Parathyroid adenoma (tissue), 2 donors: ENCODE results near the gene KLF3.

Experiments
- H2AFZ ChIP-seq: fragments of 300-600 bp; sonication (generic); one replicate; pipeline ENCODE4 v1.7.0; 2017; ENCODE audit warnings: antibody characterized with exemption, mild to moderate bottlenecking
- H3K27ac ChIP-seq: fragments of 300-600 bp; sonication (generic); one replicate; pipeline ENCODE4 v1.7.0; 2017
- H3K27me3 ChIP-seq: fragments of 300-600 bp; sonication (generic); one replicate; pipeline ENCODE4 v1.7.0; 2017; ENCODE audit warnings: low read length; ENCODE audit not compliant: control insufficient read depth, insufficient read depth
- H3K36me3 ChIP-seq: fragments of 300-600 bp; sonication (generic); one replicate; pipeline ENCODE4 v1.7.0; 2017; ENCODE audit warnings: low read length; ENCODE audit not compliant: control insufficient read depth, insufficient read depth
- H3K4me1 ChIP-seq: fragments of 300-600 bp; sonication (generic); one replicate; pipeline ENCODE4 v1.7.0; 2017; ENCODE audit warnings: control low read depth
- H3K4me2 ChIP-seq: fragments of 300-600 bp; sonication (generic); one replicate; pipeline ENCODE4 v1.7.0; 2017; ENCODE audit warnings: low read length
- H3K4me3 ChIP-seq: fragments of 300-600 bp; sonication (generic); one replicate; pipeline ENCODE4 v1.7.0; 2017; ENCODE audit warnings: low read depth, low read length
- H3K79me2 ChIP-seq: fragments of 300-600 bp; sonication (generic); one replicate; pipeline ENCODE4 v1.7.0; 2017; ENCODE audit warnings: control low read depth
- H3K9ac ChIP-seq: fragments of 300-600 bp; sonication (generic); one replicate; pipeline ENCODE4 v1.7.0; 2017; ENCODE audit warnings: mild to moderate bottlenecking
- H3K9me3 ChIP-seq: fragments of 300-600 bp; sonication (generic); one replicate; pipeline ENCODE4 v1.7.0; 2017; ENCODE audit warnings: low read length; ENCODE audit not compliant: control insufficient read depth
- CTCF ChIP-seq: fragments of 300-600 bp; sonication (generic); IDR thresholded peaks from one replicate; pipeline ENCODE4 v1.7.0; 2017; ENCODE audit warnings: antibody characterized with exemption, mild to moderate bottlenecking
- donor health status: primary hyperparathyroidism.

Gene KLF3

GRCh38 chr4:38663801-38664705 lies at the start of gene KLF3:
TSS of gene KLF3 (plus strand) at chr4:38664199. CDS start at chr4:38680626, 16,427 bp downstream.
- Histone ChIP-seq H3K9me3 (no peaks in the 10 kb centered on the region), H3K4me3 (peak within 1 kb of the TSS; percentile 94), H2AFZ (peak within 1 kb of the TSS; percentile 69), H3K36me3 (no peaks in the 10 kb centered on the region), H3K27ac (peak within 1 kb of the TSS; percentile 97), H3K4me1 (peaks cover 2% of the 10 kb centered on the region), H3K9ac (peak within 1 kb of the TSS; percentile 61), H3K27me3 (no peaks in the 10 kb centered on the region), H3K79me2 (peaks cover 21% of the 10 kb centered on the region), H3K4me2 (peak within 1 kb of the TSS; percentile 93)
- TF ChIP-seq CTCF: no peak

- no peak overlapping the region for H3K4me2 ChIP-seq
- H3K79me2 ChIP-seq: no peaks in the 10 kb centered on the region
- no peak for TF ChIP-seq CTCF
- H2AFZ ChIP-seq: no peak overlapping the region
- H3K4me1 ChIP-seq: peaks cover 6% of the 10 kb centered on the region
- no peak overlapping the region for H3K4me3 ChIP-seq
- no peaks in the 10 kb centered on the region for H3K36me3 ChIP-seq
- H3K9ac ChIP-seq: no peak overlapping the region
- H3K27ac ChIP-seq: no peak overlapping the region
- no peaks in the 10 kb centered on the region for H3K9me3 ChIP-seq
- H3K27me3 ChIP-seq: no peaks in the 10 kb centered on the region
These were observed 49.8 kb upstream of the KLF3 start for GRCh38 chr4:38614231-38614630.

- Histone ChIP-seq H3K9ac (no peak overlapping the region), H3K79me2 (no peaks in the 10 kb centered on the region), H3K27ac (no peak overlapping the region), H3K27me3 (no peaks in the 10 kb centered on the region), H3K9me3 (no peaks in the 10 kb centered on the region), H3K36me3 (no peaks in the 10 kb centered on the region), H2AFZ (no peak overlapping the region), H3K4me2 (no peak overlapping the region), H3K4me3 (no peak overlapping the region), H3K4me1 (peaks cover 6% of the 10 kb centered on the region)
- no peak for TF ChIP-seq CTCF
These were observed 48.2 kb upstream of the KLF3 start for GRCh38 chr4:38615847-38616246.

GRCh38 chr4:38618505-38618904 lies 45.5 kb upstream of the KLF3 start:
- Histone ChIP-seq H3K9ac (no peak overlapping the region), H3K4me1 (peaks cover 3% of the 10 kb centered on the region)
- no peak for TF ChIP-seq CTCF

More at GRCh38 chr4:38618505-38618904, 45.5 kb upstream of the KLF3 start:
- no peak overlapping the region for H3K4me3 ChIP-seq
- H2AFZ ChIP-seq: no peak overlapping the region
- H3K36me3 ChIP-seq: no peaks in the 10 kb centered on the region
- H3K79me2 ChIP-seq: no peaks in the 10 kb centered on the region
- H3K27ac ChIP-seq: no peak overlapping the region
- H3K4me2 ChIP-seq: no peak overlapping the region
- H3K9me3 ChIP-seq: no peaks in the 10 kb centered on the region
- H3K27me3 ChIP-seq: no peaks in the 10 kb centered on the region
